Neural progenitor cell (in vitro differentiated cells): ENCODE data around the gene ANO2. TPM values are rescaled to one million over a fixed set of nuclear protein-coding genes. Genes with fewer than 3 reads are reported as not detected.
"Not testable (repeated sequence)": the region's sequence is repeated elsewhere in the genome, so short reads cannot be mapped to it uniquely, and the experiment has no call there.

ENCODE experiments used
- DNase-seq: peaks from one replicate; pipeline ENCODE4 v3.0.0-alpha.2; 2016; ENCODE audit warnings: low spot score
- H2AFZ ChIP-seq: fragments of 200-600 bp; sonication (generic); replicated peaks from 2 replicates; pipeline ENCODE4 v1.6.1; 2016; ENCODE audit warnings: antibody characterized with exemption
- H3F3A ChIP-seq: fragments of 200-600 bp; sonication (generic); 2 replicates; pipeline ENCODE4 v1.6.1; 2016; ENCODE audit warnings: antibody characterized with exemption, low read depth
- H3K27ac ChIP-seq: fragments of 200-600 bp; sonication (generic); 2 replicates; pipeline ENCODE4 v1.5.1; 2016; ENCODE audit warnings: mild to moderate bottlenecking
- H3K27me3 ChIP-seq: fragments of 200-600 bp; sonication (generic); 2 replicates; pipeline ENCODE4 v1.6.1; 2016; ENCODE audit warnings: mild to moderate bottlenecking, moderate library complexity
- H3K36me3 ChIP-seq: fragments of 200-600 bp; sonication (generic); 2 replicates; pipeline ENCODE4 v1.5.1; 2016
- H3K4me1 ChIP-seq: fragments of 200-600 bp; sonication (generic); 2 replicates; pipeline ENCODE4 v1.6.1; 2016; ENCODE audit warnings: mixed run types
- H3K4me2 ChIP-seq: fragments of 200-600 bp; sonication (generic); 2 replicates; pipeline ENCODE4 v1.6.1; 2016
- H3K4me3 ChIP-seq: fragments of 200-600 bp; sonication (generic); 2 replicates; pipeline ENCODE4 v1.5.1; 2016
- H3K79me2 ChIP-seq: fragments of 200-600 bp; sonication (generic); 2 replicates; pipeline ENCODE4 v1.6.1; 2016; ENCODE audit warnings: low read depth
- H3K9ac ChIP-seq: fragments of 200-600 bp; sonication (generic); 2 replicates; pipeline ENCODE4 v1.6.1; 2016
- H3K9me3 ChIP-seq: fragments of 200-600 bp; sonication (generic); 2 replicates; pipeline ENCODE4 v1.5.1; 2016; ENCODE audit warnings: low read depth
- H4K20me1 ChIP-seq: fragments of 200-600 bp; sonication (generic); 2 replicates; pipeline ENCODE4 v1.6.1; 2016; ENCODE audit warnings: low read depth
- H3K27ac Mint-ChIP-seq: 3 replicates; pipeline ENCODE4 v1.8.0; 2021; ENCODE audit warnings: mixed read lengths
- H3K27me3 Mint-ChIP-seq: 2 replicates; pipeline ENCODE4 v1.8.0; 2022; ENCODE audit warnings: low read depth, mild to moderate bottlenecking, inconsistent platforms, moderate library complexity, mixed read lengths; ENCODE audit not compliant: insufficient read depth
- H3K36me3 Mint-ChIP-seq: 3 replicates; pipeline ENCODE4 v1.8.0; 2021; ENCODE audit warnings: mixed read lengths
- H3K4me1 Mint-ChIP-seq: 3 replicates; pipeline ENCODE4 v1.8.0; 2021; ENCODE audit warnings: mixed read lengths
- H3K4me3 Mint-ChIP-seq: 3 replicates; pipeline ENCODE4 v1.8.0; 2021; ENCODE audit warnings: mild to moderate bottlenecking, moderate library complexity, mixed read lengths
- H3K9me3 Mint-ChIP-seq: 3 replicates; pipeline ENCODE4 v1.8.0; 2020; ENCODE audit warnings: mixed read lengths
- EZH2 ChIP-seq: fragments of 200-600 bp; sonication (generic); IDR thresholded peaks from 2 replicates; pipeline ENCODE4 v1.6.1; 2017; ENCODE audit warnings: antibody characterized with exemption, mild to moderate bottlenecking, moderate library complexity
- EZH2phosphoT487 ChIP-seq: fragments of 200-600 bp; sonication (generic); IDR thresholded peaks from 2 replicates; pipeline ENCODE4 v1.6.1; 2017; ENCODE audit warnings: antibody characterized with exemption
- total RNA-seq: library from RNA; depleted of rRNA; stranded (reverse); fragments of >200 nt; gene quantifications from 2 replicates; pipeline ENCODE4 v1.2.3, GENCODE V29; 2015; ENCODE audit warnings: low replicate concordance
- TF ChIP-seq, protein P1 (sequence below): fragments of 200-600 bp; sonication (generic); IDR thresholded peaks from 2 replicates; pipeline ENCODE4 v1.5.1; 2017; ENCODE audit warnings: antibody characterized with exemption, mild to moderate bottlenecking

The ANO2 gene
- total RNA-seq, 1 donor from 2014 or later = 4.8 TPM

DNA sequence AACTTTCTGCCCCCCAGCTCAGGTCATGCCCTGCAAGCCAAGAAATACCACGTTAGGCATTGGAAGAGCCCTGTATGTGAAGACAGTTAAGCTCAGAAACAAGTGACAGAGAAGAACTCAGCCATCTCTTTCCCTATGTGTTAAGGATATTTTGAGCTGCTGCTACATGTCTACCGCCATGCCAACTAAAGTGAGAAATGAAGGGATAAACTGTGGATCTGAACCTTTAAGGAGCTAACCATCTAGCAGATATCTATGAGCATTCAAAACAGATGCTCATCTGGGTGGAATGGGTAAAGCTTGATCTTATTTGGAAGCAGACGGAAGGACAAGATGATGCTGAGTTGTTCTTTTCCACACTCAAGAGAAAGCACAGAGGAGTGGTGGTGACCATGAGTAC is 262.5 kb downstream of the ANO2 start:
- Histone ChIP-seq H3K4me1 (no peaks in the 10 kb centered on the region), H3K27ac (no peak overlapping the region), H3K4me3 (no peak overlapping the region), H3F3A (no peaks in the 10 kb centered on the region), H4K20me1 (no peaks in the 10 kb centered on the region), H3K4me2 (no peak overlapping the region), H3K9ac (no peak overlapping the region), H3K27me3 (no peaks in the 10 kb centered on the region), H2AFZ (no peak overlapping the region), H3K9me3 (no peaks in the 10 kb centered on the region), H3K79me2 (no peaks in the 10 kb centered on the region), H3K36me3 (no peaks in the 10 kb centered on the region)
- no peak for DNase-seq
- Mint-ChIP-seq H3K4me3 (no peak overlapping the region), H3K27me3 (no peaks in the 10 kb centered on the region), H3K4me1 (peaks cover 1% of the 10 kb centered on the region), H3K9me3 (no peaks in the 10 kb centered on the region), H3K36me3 (no peaks in the 10 kb centered on the region), H3K27ac (no peak overlapping the region)
- TF ChIP-seq, protein P1, sequence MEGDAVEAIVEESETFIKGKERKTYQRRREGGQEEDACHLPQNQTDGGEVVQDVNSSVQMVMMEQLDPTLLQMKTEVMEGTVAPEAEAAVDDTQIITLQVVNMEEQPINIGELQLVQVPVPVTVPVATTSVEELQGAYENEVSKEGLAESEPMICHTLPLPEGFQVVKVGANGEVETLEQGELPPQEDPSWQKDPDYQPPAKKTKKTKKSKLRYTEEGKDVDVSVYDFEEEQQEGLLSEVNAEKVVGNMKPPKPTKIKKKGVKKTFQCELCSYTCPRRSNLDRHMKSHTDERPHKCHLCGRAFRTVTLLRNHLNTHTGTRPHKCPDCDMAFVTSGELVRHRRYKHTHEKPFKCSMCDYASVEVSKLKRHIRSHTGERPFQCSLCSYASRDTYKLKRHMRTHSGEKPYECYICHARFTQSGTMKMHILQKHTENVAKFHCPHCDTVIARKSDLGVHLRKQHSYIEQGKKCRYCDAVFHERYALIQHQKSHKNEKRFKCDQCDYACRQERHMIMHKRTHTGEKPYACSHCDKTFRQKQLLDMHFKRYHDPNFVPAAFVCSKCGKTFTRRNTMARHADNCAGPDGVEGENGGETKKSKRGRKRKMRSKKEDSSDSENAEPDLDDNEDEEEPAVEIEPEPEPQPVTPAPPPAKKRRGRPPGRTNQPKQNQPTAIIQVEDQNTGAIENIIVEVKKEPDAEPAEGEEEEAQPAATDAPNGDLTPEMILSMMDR = no peak
- no peak for TF ChIP-seq EZH2phosphoT487
- TF ChIP-seq EZH2 = no peak

DNA sequence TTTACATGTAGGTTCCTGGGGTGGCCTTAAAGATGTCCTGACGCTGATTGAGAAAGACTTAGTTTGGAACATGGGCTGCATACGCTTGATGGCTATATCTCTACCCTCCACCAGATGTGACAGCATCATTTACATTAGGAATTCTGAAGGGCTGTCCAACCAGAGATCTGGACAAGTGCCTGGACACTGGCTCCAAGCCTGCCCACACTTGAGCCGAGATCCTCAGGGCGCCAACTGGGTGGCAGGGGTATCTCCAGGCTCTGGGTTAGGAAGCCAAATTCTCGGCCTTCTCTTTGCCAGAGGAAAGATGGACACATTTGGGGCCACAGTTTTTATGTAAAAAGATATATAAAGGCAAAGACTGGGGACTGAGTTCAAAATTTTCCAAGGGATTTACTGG is 266.9 kb downstream of the ANO2 start:
- Mint-ChIP-seq H3K9me3 (no peaks in the 10 kb centered on the region), H3K4me1 (no peaks in the 10 kb centered on the region), H3K4me3 (no peak overlapping the region), H3K27me3 (peaks cover 2% of the 10 kb centered on the region), H3K27ac (no peak overlapping the region), H3K36me3 (no peaks in the 10 kb centered on the region)
- Histone ChIP-seq H3K79me2 (no peaks in the 10 kb centered on the region), H3K4me2 (no peak overlapping the region), H2AFZ (no peak overlapping the region), H3K4me1 (no peaks in the 10 kb centered on the region), H3K27me3 (no peaks in the 10 kb centered on the region), H3K36me3 (no peaks in the 10 kb centered on the region), H3K27ac (no peak overlapping the region), H3K4me3 (no peak overlapping the region), H3K9ac (no peak overlapping the region), H4K20me1 (no peaks in the 10 kb centered on the region), H3F3A (no peaks in the 10 kb centered on the region), H3K9me3 (no peaks in the 10 kb centered on the region)
- TF ChIP-seq, protein P1 = no peak
- TF ChIP-seq EZH2 = no peak
- TF ChIP-seq EZH2phosphoT487 = no peak
- DNase-seq = no peak

DNA sequence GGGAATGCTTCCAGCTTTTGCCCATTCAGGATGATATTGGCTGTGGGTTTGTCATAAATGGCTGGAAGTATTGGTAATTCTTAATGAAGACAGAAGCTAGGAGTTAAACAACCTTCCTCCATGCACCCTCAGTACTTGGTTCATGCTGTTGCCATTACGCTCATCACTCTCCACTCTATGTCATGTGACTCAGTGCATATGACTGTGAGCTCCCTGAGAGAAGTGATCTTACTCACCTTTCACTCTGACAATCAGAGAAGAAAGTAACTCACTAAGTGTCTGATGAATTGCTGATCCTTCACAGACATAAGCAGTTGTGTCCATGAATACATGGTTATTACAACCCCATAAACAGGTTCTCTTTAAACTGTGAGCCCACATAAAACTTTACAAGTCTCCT is 275.4 kb downstream of the ANO2 start:
- H3K36me3 Mint-ChIP-seq, H3K9me3 Mint-ChIP-seq, H3K79me2 ChIP-seq, H3K27me3 ChIP-seq, H3F3A ChIP-seq, H3K4me1 ChIP-seq, H2AFZ ChIP-seq, H3K4me3 ChIP-seq, H3K36me3 ChIP-seq, H3K4me1 Mint-ChIP-seq, H4K20me1 ChIP-seq, H3K9me3 ChIP-seq, DNase-seq, H3K27ac Mint-ChIP-seq, H3K27ac ChIP-seq, H3K27me3 Mint-ChIP-seq, H3K4me2 ChIP-seq, H3K9ac ChIP-seq, H3K4me3 Mint-ChIP-seq: not testable (repeated sequence)

DNA sequence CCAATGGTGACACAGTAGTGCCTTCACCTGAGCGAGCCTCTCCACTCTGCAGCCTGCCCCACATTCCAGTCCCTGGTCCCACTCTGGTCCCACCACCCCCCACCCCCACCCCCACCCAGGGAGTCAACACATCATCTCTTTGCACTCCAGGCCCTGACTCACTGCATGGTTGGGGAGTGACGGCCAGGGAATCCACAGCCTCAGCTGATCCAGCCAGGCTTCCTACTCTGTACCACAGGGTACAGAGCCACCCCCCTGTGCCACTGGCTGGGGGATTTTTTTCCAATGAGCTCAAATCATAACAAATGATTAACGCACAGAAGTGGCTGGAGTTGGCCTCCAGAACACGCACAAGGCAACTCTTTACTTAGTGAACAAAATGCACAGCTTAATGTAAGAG is 279.4 kb downstream of the ANO2 start:
- H3K4me1 Mint-ChIP-seq = no peaks in the 10 kb centered on the region

More for the DNA sequence above, 279.4 kb downstream of the ANO2 start:
- no peaks in the 10 kb centered on the region for H4K20me1 ChIP-seq
- H3K4me1 ChIP-seq = no peaks in the 10 kb centered on the region
- Mint-ChIP-seq H3K4me3 (no peak overlapping the region), H3K9me3 (no peaks in the 10 kb centered on the region), H3K27ac (no peak overlapping the region), H3K36me3 (peaks cover 3% of the 10 kb centered on the region), H3K27me3 (peaks cover 5% of the 10 kb centered on the region)
- no peaks in the 10 kb centered on the region for H3K36me3 ChIP-seq
- no peaks in the 10 kb centered on the region for H3K27me3 ChIP-seq
- no peaks in the 10 kb centered on the region for H3K79me2 ChIP-seq
- no peak overlapping the region for H3K27ac ChIP-seq
- no peak overlapping the region for H2AFZ ChIP-seq
- no peaks in the 10 kb centered on the region for H3F3A ChIP-seq
- H3K4me3 ChIP-seq = no peak overlapping the region
- H3K9ac ChIP-seq = no peak overlapping the region
- H3K4me2 ChIP-seq = no peak overlapping the region
- TF ChIP-seq EZH2 (no peak), EZH2phosphoT487 (no peak)
- TF ChIP-seq, protein P1 = no peak
- no peak for DNase-seq
- no peaks in the 10 kb centered on the region for H3K9me3 ChIP-seq
